Measurements from ENCODE around the gene RAPGEF4. TPM values are rescaled to one million over a fixed set of nuclear protein-coding genes. Genes with fewer than 3 reads are reported as not detected.

The RAPGEF4 gene
- 0.64 and 1.4 TPM in 2 replicates for total RNA-seq

DNA sequence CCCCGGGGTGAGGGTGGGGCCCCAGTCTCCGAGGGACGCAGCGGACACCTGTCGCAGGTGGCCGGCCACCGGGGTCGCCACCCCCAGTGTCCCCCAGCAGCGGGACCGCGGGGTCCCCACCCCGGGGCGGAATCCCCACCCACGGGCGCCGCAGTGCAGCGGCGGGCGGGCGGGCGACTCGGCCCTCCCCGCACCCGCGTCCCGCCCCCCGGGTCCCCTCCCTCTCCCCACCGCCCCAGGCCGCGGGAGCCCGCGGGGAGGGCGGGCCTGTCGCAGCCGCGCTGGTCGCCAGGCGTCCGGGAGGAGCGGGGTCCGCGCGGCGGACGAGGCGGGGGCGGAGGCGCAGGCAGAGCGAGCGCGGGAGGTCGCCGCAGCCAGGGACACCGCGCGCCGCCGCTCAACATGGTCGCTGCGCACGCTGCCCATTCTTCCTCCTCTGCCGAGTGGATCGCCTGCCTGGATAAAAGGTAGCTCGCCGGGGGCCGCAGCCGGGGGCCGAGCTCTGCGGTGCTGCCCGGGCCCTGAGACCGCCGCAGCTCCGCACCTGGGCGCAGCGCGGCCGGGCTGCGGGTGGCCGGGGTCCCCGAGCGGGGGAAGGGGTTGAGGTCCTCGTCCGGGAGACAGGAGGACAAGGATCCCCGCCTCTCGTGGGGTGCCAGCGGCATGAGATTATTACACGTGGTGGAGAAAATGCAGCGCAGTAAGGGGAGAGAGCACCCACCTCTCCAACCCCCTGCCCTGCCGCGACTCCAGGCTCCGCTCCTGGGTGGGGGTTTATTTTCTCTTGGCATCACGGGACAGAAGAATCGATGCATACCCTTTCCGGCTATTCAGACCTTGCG, at the start of gene RAPGEF4:
RAPGEF4 (plus strand) TSS at position 264 of the 842 bp plus-strand sequence; CDS start at position 403, 139 bp downstream.

DNA sequence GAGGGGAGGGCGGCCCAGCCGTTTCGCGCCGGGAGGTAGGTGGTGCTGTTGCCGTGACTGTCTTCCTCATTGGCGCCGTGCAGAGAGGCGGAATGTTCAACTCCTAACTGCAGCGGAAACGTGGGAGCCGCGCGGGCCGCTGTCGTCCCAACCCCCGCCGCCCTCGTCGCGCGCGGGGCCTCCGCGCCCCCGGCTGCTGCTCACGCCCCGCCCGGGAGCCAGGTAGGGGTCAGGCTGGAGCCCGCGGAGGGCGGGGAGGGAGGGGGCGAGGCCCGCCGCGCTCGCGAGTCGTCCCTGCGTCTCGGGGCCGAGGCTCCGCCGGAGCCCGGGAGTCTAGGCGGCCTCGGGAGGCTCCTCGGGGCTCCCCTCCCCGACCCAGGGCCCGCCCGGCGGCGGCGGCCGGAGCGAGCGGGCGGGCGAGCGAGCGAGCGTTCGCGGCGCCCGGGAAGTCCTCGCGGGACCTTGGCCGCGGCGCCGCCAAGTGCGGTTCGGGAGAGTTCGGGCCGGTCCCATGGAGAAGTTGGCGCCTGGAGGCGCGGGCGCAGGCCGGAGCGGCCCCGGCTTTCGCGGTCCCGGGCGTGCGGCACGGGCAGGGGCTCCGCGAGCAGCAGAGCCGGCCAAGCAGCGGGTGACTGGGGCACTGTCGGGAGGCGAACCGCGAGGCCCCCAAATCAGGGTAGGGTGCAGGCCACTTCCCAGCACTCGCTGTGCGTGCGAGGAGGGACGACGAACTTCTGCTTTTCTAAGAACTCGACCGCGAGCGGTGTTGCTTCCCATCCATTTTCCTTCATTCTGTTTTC, 340.3 kb downstream of the RAPGEF4 start, which contains the start of gene MAP3K20:
MAP3K20 (plus strand) TSS at position 66 of the 800 bp plus-strand sequence. CDS start 15,186 bp downstream, outside the sequence.

Other genes with a start within 250 kb of the RAPGEF4 start
- gene PDK1, start 179.8 kb upstream of the RAPGEF4 start, total RNA-seq, result 32.4 and 37.4 TPM in 2 replicates